SKM-1 treated with dmso at 0.1 percent for 144 hours (cell line): ENCODE measurements around the gene PODXL.
"Not testable (repeated sequence)": the region's sequence is repeated elsewhere in the genome, so short reads cannot be mapped to it uniquely, and the experiment has no call there.

Source experiments
- DNase-seq: peaks from one replicate; lab custom pipeline; 2025; ENCODE audit not compliant: unreplicated experiment; lab: John Stamatoyannopoulos, UW

The PODXL gene

DNA sequence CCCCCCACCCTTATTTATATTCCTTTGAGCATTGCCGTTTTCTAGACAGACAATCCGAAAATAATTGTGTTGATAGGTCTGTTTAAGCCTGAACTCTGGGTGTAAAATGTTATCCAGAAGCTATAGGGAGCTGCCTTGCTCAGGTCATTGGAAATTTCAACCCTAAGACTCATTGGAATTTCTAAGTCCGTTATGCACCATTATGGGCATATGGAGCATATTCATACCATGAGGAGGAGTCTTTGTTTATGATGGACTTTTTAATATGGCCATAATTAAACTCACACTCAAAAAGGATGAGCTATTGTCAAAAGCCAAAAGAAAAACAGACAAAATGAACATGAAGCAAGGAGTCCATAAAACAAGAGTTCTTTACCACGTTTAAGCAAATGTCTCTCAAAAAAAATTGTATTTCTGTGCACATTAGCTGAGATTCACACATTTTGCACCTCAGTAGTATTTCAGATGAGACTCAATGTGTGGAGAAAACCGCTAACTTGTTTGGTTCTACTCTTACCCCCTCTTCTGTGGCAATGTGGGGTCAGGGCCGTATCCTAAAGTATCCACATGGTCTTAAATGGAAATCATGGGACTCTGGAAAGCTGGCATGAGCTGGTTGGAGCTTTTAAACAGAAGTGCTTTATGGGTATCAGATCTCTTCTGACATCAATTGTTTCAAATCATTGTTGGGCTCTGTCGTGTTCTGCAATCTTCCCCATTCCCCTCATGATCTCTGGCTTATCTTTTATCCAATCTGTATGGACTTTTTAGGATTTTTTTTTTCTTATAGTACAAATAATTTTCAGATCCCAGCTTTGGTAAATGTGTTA is 60.5 kb downstream of the PODXL start:
- no peak for DNase-seq

DNA sequence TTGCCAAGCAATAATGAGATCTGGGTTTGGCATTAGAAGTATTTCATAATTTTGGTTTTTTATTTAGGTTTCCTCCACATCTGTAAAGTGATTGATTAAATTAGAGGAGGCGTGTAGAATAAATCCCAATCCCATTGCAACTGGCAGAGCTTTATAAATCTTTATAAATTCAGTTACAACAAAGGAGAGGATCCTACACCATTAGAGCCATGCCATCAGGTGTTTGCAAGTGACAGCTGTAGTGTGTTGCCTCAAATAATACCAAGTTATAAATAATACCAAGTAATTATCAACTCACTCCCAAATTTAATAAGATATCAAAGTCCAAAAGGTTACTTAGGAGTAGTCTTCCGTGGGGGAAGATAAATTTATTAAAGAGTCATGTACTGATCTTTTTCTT is 62.2 kb downstream of the PODXL start:
- DNase-seq = no peak

DNA sequence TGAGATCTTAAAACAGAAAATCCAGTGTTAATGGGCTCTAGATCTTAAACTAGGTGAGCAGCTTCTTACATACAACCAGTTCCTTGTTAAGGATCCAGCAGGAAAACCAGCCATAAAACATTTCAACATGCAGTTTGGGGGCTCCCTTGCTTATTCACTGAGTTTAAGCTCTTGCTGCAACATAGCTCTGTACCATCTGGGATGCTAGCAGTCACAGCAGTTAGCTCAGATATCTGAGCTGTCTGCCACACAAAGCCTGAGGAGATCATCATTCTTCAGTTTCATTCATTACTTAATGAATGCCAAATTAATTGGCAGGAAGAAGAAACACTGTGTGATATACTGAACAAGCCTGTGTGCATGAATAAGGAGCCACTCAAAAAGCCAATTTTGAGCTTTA is 62.8 kb downstream of the PODXL start:
- no peak for DNase-seq

DNA sequence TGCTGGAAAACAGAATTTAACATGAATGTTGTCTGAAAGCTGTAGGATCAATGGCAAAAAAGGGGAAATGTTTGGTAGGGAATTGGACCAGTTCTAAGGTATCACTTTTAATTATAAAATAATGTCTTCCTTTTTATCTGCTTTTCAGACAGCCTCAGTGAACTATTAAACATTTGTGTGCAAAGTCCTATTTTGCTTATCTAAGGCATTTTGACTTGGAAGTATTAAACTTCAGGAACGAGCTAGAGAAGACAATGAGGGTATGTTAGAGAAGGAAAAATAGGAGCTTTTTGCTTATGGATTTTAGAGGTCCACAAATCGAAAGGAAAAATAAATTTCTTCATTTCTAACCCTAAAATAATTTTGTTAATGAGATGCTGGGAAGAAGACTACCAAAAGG is 63.3 kb downstream of the PODXL start:
- no peak for DNase-seq

DNA sequence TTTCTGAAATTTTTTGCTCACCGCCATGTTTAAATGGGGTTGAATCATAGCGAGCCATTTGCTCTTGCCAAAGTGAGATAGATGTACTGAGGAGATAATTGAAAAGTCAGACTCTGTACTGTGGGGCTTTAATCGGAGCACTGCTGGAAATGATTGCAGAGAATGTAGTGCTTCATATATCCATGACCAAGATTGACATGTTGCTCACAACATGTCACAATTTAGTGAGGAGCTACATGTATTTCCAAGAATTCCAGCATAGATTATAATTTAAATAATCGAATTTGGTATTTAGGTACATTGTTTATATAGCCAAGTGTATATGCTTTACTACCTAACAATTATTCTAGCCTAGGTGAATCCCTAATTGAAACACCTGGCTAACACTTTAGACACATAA is 66.5 kb downstream of the PODXL start:
- DNase-seq = no peak

DNA sequence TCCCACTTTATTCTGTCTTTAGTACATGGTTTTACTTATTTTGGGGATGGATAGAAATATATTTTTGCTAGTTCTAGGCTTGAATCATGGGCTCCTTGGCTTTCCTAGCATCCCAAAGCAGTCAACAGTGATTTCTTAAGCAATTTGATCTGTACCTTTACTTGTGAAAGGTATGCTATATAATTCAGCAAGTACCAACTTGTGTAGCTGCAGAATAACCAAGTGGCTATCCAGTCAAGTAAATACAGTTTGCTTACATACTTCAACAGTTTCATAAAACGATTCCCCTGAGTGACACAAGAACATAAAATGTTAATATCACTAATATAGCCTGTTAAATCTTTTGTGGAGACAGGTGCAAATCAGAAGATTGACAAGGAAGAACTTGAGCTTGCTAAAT is 67.2 kb downstream of the PODXL start:
- no peak for DNase-seq

DNA sequence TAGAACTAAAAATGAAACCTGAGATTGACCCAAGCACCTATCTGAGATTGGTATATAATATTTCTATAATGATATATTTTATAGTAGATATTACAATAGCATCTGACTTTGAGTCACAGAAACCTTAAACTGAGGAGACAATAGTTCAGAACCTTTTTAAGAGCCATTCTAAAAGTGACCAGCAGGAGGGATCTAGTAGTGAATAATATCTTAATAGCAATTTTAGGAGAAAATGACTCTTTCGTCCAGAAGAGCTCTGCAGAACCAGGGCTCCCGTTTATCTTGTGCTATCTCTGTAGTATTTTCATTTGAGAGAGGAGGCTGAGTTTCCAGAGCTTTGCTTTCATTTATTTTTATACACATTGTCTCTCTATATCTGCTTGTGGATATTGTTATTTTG is 68.1 kb downstream of the PODXL start:
- DNase-seq = no peak

DNA sequence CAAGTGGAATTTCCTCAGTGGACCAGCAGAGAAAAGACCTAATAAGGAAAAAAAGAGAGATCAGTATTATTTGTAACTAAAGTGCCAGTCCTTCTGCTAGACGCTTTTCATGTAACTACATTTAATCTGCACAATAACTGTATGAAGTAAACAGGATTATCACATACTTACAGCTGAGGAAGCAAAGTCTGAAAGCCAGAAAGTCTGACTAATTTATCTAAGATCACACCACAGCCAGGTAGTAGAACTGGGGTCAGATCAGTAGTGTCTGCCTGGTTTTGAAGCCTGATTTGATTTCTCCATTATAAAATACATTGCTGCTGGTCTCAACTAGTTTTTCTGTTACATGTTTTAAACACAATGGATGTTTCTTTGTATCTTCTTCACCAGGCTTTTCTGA is 69.2 kb downstream of the PODXL start:
- no peak for DNase-seq

DNA sequence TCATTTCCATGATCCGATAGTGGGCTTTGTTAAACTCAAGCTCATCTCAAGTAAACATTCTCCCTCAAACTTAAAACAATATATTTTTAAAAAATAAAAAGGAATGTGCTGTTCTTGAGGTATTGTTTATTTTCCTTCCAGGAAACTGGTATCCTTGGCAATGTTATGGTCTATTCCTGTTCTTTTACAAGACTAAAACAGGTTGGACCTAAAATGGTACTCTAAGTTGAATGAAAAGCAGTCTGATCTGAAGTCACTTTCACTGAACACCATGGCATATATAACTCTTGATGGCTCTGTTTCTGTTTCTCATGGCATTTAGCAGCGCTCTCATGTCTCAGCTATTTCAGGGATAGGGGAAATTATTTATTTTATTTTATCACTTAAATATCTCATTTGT is 70.1 kb downstream of the PODXL start:
- DNase-seq = no peak

DNA sequence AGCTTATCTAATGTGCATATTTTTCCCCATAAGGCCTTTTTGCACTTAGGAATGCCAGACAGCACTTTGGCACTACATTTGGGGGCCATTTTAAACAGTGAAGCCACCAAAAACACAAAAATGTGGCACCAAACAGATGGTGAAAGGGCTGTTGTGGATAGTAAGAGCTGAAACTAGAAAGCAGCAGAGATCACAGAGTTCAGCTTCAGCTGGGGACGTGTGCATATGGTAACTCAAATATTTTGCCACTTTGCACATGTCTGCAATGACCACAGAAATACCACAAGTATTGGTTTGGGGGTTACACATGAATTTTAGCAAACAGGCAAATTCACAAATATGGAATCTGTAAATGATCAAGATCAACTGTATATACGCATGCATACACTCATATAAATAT is 72.8 kb downstream of the PODXL start:
- DNase-seq = no peak

DNA sequence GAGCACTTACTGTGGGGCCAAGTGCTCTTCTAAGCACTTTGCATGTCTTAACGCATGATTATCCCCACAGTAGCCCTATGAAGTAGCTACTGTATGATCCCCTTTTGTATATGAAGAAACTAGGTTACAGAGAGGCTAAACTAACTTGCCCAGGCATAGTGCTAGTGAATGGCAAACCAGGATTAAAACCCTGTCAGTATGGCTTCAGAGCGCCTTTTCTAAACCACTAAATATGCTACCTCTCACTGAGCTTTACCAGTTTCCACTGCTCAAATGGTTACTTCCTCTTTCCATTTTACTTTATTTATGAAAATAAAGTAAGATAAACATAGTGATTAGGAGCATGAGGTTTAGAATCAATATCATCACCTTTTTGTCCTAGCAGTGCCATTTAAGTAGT is 73.6 kb downstream of the PODXL start:
- no peak for DNase-seq

DNA sequence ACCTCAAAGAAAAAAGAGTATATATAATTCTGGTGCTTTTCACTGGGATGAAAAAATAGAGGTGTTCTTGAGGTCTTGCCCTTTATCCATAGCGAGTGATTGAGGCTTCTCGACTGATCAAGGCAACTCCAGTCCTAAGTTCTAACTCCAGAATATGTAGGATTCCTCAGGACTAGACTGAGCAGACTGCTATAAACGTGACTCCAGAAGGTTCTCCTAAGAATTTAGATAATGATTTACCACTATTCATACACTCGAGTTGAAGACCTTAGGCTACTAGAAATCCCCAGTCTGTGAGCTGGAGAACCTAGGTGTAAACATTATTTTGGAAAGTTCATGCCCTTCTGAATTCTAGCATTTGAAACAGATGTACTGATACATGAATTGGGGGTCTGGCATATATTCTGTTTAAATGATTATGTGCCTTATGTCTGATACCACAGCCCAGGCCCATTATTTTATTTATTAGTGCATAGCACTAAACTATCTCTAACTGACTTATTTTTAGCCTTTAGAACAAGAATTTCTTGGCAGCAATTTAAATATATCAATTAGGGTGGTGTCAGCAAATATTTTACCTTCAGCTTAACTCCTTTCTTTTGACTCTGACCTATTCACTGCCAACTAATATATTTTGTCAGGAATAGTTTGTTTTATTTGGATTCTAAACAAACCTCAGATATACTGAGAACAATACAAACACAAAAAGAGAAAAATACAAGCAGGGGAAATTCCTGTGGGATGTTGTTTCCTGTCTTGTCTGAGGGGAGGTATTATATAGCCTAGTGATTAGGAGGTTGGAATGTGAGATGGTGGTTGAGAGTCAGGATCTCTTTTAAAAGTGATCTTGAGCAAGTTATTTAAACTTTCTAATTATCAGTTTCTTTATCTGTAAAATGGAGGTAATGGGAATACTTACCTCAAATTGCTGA is 75.8 kb downstream of the PODXL start:
- DNase-seq = no peak

DNA sequence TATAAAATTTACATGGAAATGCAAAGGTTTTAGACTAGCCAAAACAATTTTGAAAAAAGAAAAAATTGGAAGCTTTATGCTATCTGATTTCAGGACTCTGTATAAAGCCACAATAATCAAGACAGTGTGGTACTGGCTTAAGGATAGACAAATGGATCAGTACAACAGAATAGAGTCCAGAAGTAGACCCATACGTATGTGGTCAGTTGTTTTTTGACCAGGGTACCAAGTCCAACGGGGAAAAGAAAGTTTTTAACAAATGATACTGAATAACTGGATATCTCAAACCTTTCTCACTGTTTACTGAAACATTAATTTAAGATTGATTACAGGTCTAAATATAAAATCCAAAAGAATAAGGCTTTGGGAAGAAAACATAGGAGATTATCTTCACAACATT is 79.7 kb downstream of the PODXL start:
- DNase-seq = no peak

DNA sequence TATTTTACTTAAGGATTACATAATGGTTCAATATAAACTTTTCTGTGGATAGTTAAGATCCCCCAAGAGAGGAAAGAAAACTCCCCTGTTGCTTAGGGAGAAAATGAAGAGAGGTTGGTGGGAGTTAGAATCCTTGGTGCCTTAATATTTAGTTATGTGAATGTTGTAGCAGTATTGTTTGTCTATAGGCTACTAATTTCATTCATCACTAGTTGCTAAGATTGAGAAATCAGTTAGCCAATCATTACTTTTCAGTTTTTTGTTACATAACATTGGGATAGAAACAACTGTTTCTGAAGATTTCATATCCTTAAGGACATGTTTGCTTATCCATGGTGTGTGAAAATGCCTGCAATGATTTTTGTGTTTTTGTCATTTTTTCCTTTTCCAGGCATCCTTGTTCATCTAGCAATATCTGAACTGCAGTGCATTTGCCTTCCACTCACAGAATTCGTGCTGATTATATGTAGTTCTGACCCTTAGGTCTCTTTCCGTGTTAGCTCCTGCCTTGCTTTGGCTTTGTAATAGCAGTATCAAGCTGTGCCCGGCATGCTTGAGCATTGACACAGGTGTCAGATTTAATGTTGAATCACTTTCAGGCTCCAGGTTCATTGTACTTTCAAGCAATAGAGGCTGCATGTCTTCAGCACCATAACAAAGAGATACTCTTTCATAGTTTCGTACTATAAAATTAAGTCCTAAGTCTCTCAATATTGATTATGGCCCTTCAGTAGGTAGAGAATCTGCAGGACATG is 85.0 kb downstream of the PODXL start:
- DNase-seq = no peak

DNA sequence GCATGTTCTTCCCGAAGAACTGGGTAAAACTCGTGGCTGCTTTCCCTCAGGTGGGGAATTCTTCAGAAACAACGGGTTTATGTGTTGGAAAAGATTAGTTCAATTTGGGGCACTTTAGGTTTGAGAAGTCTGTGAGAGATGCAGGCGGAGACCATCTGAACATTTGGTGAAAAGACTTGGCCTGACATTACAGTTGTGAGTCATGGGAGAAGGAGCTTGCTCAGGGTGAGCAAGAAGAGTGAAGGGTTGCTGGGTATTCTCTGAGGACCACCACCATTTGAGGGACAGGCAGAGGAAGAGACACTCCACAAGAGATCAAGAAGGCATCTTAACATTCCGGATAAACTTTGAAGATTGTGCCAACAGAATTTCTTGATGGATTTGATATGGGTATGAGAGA is 88.6 kb downstream of the PODXL start:
- DNase-seq = no peak

DNA sequence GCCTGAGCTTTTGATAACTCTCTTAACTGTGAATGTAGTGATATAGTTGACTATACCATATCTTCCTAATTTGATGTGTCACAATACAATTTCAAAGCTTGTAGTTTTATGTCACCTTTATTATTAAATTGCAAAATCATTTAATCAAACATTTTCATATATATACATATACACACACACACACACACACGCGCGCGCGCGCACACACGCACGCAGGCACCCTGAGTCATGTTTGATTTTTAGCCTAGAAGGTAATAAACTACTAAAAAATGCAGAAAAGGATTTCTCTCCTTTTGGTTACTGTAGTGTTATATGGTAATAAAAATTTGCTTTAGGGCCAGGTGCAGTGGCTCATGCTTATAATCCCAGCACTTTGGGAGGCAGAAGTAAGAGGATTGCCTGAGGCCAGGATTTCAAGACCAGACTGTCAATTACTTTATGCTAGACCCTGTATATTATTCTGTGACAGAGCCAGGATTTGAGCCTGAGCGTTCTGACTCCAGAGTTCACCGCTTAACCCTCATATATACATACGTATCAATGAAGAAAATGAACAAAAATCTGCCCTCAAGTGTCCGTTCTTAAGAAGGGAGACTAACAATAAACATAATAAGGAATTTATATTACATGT is 89.6 kb downstream of the PODXL start:
- no peak for DNase-seq

DNA sequence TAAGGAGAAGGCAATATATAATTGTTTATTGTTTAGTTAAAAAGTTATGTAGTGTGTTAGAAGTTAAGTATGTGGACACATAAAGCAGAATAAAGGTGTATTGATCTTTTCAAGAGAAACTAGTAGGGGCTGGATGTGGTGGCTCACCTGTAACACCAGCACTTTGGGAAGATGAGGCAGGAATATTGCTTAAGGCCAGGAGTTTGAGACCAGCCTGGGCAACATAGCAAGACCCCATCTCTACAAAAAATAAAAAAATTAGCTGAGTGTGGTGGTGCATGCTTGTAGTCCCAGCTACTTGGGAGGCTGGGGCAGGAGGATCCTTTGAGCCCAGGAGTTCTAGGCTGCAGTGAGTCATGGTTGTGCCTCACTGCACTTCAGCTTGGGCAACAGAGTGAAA is 93.7 kb downstream of the PODXL start:
- DNase-seq = not testable (repeated sequence)

DNA sequence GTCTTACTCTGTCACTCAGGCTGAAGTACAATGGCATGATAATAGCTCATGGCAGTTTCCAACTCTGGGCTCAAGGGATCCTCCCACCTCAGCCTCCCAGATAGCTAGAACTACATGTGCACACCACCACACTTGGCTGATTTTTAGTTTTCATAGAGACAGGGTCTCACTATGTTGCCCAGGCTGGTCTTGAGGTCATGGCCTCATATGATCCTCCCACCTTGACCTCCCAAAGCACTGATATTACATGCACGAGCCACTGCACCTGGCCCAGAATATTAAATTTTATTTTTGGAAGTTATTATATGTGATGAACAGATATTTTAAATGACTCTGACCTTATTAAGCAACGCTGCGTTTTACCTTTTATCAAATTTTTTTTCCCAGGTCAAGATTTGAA is 94.4 kb downstream of the PODXL start:
- no peak for DNase-seq

DNA sequence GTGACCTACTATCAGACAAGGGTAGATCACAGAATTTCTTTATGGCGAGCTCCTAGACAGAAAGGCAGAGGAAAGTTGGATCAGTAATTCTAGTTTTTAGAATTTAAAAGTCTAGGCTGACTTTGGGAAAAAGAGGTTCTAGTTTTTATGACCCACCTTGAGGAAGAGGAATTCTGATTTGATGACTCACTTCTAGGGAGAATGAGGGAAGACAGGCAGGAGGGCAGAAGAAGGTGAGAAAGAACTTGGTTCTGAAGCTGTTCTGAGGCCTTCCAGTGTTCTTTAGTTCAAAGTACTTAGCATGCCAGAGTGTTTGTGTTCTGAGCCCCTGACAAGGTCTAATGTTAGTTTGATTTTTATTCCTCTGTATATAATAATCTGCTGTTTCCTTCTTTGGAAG is 97.2 kb downstream of the PODXL start:
- no peak for DNase-seq

DNA sequence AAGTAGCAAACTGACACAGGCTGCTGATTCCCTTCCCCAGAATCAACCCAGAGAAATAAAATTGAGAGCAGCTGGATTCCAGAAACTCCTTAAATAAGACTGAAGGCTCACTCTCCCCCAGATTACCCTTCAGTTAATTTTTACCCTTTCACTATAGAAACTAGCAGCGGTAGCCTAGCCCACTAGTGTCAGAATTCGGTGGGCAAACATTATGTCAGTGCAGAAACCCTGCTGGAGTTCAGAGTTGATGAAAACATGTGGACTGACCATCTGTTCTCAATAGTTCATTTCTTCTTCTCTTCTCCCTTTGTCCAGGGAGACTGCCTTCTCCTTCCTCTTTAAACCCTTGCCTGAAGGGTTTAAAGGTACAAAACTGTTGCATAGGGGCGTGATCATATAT is 100.1 kb downstream of the PODXL start:
- no peak for DNase-seq

DNA sequence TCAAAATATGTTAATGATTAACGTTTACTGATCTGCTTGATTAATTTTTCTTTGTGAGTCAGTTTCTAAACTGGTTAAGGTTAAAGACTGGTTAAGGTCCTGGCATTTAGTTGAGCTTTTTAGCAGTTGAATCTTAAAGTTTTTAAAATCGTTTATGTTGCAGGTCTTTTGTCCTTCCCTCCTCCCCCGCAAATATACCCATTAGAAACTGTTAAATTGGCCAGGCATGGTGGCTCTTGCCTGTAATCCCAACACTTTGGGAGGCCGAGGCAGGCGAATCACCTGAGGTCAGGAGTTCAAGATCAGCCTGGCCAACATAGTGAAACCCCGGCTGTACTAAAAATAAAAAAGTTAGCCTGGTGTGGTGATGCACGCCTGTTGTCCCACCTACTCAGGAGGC is 100.9 kb downstream of the PODXL start:
- DNase-seq = no peak
